GM21825 (cell line): ENCODE data around the gene KCNE3.
A peak's percentile ranks its signal among the peaks of the same experiment; 100 is the strongest.

Experiments
- ATAC-seq: cut with Tn5 transposase; IDR thresholded peaks from one replicate; pipeline ENCODE4 v1.9.1; 2021; ENCODE audit warnings: mild to moderate bottlenecking, moderate library complexity; ENCODE audit not compliant: unreplicated experiment

The KCNE3 gene

GRCh38 chr11:74471668-74472429 lies 4.5 kb upstream of the KCNE3 start:
- no peak for ATAC-seq

DNA sequence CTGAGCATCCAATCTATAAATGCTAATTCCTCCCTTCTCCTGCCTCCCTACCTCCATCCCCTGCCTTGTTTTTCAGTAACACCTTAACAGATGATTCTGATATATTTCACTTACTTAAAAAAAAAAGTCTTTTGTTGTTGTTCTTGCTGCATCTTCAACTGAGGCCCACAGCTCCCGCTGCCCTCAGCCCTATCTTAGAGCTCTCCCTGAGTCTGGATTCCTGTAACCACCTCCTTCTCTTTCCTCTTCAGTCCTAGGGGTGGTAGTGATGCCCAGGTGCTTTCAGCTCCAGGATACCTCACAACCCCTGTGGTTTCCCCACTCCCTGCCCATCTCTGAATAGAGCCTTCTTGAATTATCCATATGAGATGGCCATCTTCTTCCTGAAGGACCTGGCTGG lies 3.7 kb upstream of the KCNE3 start:
- ATAC-seq = no peak

DNA sequence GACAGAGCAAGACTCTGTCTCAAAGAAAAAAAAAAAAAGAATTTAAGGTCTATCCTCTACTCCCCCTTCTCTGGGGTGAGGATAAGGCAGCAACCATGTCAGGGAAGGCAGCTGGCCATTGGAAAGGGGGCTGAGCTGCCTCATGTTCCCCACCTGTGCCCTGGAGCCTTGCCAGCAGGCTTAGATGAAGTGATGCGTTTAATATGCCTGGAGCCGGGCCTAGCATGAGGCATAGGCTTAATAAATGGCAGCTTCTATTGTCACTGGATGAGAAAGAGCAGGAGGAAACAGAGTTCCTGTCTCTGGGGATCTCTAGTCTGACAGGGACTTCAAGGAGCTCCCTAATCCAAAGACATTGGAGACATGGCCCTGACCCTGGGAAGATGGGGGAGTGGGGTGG lies 3.2 kb upstream of the KCNE3 start:
- ATAC-seq = no peak

GRCh38 chr11:74468936-74469335 lies 1.6 kb upstream of the KCNE3 start:
- no peak for ATAC-seq

DNA sequence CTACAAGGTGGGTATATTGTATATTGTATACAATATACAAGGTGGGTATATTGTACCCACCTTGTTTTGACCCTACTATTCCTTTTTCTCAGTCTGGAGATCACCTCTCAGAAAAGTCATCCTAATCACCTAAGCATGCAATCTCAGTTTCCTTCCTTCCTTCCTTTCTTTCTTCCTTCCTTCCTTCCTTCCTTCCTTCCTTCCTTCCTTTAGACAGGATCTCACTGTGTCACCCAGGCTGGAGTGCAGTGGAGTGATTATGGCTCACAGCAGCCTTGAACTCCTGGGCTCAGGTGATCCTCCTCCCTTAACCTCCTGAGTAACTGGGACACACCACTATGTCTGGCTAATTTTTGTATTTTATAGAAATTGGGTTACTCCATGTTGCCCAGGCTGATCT lies 1.2 kb upstream of the KCNE3 start:
- ATAC-seq = no peak

GRCh38 chr11:74468058-74468457 lies 709 bp upstream of the KCNE3 start:
- no peak for ATAC-seq

DNA sequence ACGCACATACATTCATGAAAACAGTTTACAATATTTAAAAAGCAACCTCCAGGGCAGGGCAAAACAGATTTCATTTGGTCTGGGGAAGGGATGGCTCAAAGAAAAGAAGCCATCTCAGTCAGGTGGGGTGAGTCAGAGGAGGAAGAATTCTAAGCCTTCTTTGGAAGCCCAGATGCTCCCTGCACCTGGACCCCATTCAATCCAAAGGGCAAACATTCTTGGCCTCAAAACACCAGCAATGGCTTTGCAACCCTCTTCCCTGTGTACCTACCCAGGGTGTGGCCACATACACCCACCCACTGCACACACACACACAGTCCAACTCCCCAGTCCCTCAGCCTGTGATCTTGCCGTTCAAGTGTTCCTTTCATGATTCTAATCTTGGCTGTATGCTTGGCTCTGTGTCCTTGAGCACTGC lies 2.0 kb downstream of the KCNE3 start:
- no peak for ATAC-seq

DNA sequence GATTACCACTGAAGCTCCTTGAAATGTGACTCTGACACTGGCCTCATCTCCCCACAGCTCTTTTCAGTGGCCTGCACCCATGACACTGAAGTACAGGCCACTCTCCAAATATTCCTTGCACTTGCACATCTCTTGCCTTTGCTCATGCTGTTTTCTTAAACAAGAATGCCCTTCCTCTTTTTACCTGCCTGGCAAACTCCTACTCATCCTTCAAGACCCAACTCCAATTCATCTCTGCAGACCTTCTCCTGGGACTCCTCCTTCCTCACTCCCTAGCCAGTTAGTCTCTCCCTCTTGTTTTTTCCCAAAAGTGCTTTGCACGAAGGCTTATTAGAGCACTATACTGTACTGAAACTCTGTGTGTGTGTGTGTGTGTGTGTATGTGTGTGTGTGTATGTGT lies 2.6 kb downstream of the KCNE3 start:
- no peak for ATAC-seq

- ATAC-seq = no peak
These were observed 4.1 kb downstream of the KCNE3 start for GRCh38 chr11:74463216-74463615.

GRCh38 chr11:74462631-74463030 lies 4.7 kb downstream of the KCNE3 start:
- no peak for ATAC-seq

GRCh38 chr11:74462009-74462408 lies 5.3 kb downstream of the KCNE3 start:
- ATAC-seq = no peak

GRCh38 chr11:74460481-74461154 lies 6.7 kb downstream of the KCNE3 start:
- no peak for ATAC-seq

GRCh38 chr11:74460065-74460464 lies 7.3 kb downstream of the KCNE3 start:
- ATAC-seq = no peak

DNA sequence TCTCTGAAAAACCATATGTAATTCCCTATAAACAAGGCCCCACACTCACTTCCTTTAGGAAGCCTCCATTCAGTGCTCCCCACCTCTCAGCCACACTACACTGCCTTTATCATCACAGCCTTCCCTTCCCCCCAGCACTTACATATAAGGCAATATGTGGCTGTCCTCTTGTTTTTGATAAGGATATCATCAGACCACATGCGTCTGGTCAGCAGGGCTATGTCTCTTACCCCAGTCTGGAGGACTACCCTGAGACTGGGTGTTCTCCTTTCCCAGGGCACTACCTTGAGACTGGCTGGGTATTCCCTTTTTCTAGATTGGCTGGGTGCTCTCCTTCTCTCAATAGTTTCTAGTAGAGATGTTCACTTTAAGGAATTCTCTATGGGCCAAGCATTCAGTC lies 7.8 kb downstream of the KCNE3 start:
- ATAC-seq = no peak

DNA sequence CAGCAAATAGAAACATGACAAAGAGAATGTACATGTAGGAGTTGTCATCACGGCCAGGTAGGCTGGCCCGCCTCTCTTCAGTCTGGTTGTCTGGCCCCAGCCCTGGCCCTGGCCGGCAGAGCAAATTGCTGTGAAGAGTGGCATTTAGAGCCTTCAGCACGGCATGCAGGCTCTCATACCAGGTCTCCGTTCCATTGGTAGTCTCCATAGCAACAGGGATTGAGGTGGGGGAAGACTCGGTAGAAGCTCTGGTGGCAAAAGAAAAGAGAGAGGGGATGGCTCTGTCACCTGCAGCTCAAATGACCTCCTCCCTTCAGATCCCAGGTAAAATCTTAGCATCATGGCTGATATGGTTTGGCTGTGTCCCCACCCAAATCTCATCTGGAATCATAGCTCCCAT lies 10.0 kb downstream of the KCNE3 start:
- ATAC-seq = no peak

DNA sequence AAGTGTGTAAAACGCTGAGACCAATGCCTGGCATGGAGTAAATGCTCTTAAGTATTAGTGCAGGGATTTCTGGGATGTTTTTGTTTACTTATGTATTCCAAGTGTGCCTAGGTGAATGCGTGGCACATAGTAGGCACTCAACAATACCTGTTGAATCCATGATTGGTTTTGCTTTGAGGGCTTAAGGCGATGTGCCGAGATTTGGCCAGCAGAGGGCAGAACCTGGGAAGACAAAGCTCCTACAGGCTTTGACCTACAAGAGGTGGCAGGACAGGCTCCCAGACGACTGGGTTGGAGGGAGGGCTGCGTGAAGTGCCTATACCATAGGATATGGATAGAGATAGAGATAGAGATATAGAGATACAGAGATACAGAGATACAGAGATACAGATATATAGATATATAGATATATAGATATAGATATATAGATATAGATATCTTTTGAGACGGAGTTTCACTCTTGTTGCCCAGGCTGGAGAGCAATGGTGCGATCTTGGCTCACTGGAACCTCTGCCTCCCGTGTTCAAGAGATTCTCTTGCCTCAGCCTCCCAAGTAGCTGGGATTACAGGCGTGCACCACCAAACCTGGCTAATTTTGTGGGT lies 13.9 kb downstream of the KCNE3 start:
- ATAC-seq = no peak

- ATAC-seq = no peak
These were observed 15.0 kb downstream of the KCNE3 start for GRCh38 chr11:74452366-74452765.

DNA sequence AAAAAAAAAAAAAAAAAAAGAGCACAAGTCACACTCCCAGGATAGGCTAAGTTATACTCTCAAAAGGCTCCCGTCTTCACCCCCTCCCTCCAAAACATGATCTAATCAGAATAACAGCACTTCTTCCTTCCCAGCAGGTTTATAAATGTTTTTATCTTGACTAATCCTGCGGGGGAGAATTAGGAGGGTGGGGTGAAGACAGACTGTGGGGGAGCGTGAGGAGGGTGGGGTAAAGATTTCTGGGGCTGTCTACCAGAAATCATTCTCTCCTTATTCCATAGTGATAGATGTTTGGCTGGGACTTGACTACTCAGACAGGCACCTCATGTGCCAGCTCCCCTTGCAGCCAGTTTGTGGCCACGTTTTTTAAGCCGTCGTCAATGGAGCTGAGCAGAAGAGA lies 17.0 kb downstream of the KCNE3 start:
- no peak for ATAC-seq

DNA sequence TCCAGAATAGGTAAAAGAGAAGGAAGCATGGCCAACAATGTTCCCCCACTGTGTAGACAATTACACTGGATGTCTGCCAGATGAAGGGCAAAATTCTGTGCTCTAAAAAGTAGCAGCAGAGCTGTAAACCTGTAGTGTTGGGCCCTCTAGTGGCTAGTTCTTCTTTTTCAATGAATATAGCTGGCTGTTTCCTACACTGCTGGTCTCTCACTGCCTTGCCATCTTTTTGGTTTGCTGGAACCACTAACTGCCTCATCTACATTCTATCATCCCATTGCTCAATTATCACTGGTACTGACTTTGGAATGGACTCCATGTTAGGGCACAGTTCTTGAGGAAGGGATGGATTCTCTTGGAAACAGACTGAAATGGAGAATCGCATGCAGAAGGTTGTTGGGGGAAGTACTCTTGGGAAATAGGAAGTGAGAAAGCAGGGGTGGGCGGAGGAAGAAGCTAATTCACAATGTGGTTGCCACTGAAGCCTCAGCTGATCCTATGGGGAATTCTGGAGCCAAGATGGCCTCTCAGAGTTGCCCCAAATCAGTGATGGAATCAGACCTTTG lies 17.9 kb downstream of the KCNE3 start:
- ATAC-seq = peak; percentile 61

DNA sequence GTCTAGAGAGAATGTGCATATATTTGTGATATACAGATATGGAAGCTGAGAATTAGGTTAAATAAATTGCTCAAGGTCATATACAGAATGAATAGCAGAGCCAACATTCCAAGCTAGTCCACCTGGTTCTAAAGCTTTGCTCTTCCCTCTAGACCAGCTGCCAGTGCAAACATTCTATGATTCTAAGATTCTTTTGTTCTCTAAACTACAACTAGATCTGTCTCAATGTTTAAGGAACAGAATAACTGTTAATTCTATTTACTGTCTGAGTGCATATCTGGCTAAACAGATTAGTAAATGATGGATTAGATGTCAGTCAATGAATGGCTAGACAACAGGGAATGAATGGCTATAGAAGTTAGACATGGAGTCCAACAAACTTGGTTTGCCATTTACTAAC lies 19.6 kb downstream of the KCNE3 start:
- ATAC-seq = no peak

DNA sequence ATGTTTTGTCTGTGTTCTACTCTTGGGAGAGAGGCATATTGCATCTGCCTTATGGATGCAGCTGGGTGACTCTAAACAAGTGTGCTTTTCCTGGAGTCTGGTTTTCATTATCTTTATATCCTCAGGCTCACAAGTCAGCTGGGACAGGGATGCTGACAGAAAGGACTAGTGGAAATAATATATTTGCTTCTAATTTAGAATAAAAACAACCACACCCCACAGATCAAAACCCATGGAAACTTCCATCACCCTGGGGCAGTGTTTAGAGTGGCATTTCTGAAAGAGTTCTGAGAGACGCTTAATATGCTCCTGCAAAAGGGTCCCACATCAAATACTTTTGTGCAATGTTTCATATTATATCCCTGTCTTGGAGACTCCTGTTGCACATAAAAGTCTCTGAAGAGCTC lies 20.8 kb downstream of the KCNE3 start:
- no peak for ATAC-seq
